K562 (cell line): ENCODE measurements around the gene FBXL13. TPM values are rescaled to one million over a fixed set of nuclear protein-coding genes. Genes with fewer than 3 reads are reported as not detected.
A peak's percentile ranks its signal among the peaks of the same experiment; 100 is the strongest.

Experiments
- ATAC-seq: fragments of 200-7000 bp; cut with Tn5 transposase; 3 replicates; pipeline ENCODE4 v1.9.1; 2020; ENCODE audit warnings: moderate library complexity
- BruUV-seq: library from RNA; stranded (reverse); fragments of 400-500 nt; replicated peaks from 2 replicates; lab custom pipeline; 2021; lab: Mats Ljungman, UMichigan
- CTCF ChIA-PET: fragments of 300-600 bp; formaldehyde crosslinking; extraction: SDS; loops from one replicate; lab custom pipeline; 2021; ENCODE audit warnings: low intra/inter-chr PET ratio; lab: Yijun Ruan, JAX
- POLR2A ChIA-PET: fragments of 300-600, 350-650 bp; sonication (Branson Sonifier 250); formaldehyde crosslinking; extraction: SDS; loops from one replicate; lab custom pipeline; 2021; ENCODE audit warnings: antibody characterized with exemption, inconsistent platforms; lab: Yijun Ruan, JAX
- DNase-seq, 4 experiments: peaks; one replicate each; pipeline versions ENCODE4 v3.0.0 to v3.0.0-alpha.2; 2011 to 2018; ENCODE audit warnings: low spot score in 3 of 4, mixed read lengths in 3 of 4; ENCODE audit errors: extremely low read depth in 1 of 4
- FAIRE-seq: peaks from 2 replicates; lab custom pipeline; 2011; peaks lifted over from hg19 to GRCh38; lab: Jason Lieb, UNC
- H2AFZ ChIP-seq: 2 replicates; pipeline ENCODE4 v1.6.0; 2011; ENCODE audit warnings: low read depth, low read length, control low read depth, inconsistent platforms
- H3K27ac ChIP-seq: fragments of 200-600 bp; 3 replicates; pipeline ENCODE4 v1.8.0; 2011; ENCODE audit warnings: low read depth, mild to moderate bottlenecking, control low read depth, inconsistent platforms, low read length, moderate library complexity, mixed read lengths; ENCODE audit errors: extremely low read depth
- H3K27me3 ChIP-seq, 2 experiments: fragments of 300-600 bp in 1 of 2; 2 replicates in 1 of 2; 3 replicates in 1 of 2; pipeline versions ENCODE4 v1.6.0 to v1.8.0; 2011; ENCODE audit warnings: inconsistent platforms in 2 of 2, low read length in 2 of 2, mild to moderate bottlenecking in 1 of 2, mixed read lengths in 1 of 2, moderate library complexity in 1 of 2; ENCODE audit not compliant: control insufficient read depth in 2 of 2, insufficient read depth in 2 of 2
- H3K36me3 ChIP-seq: fragments of 300-600 bp; 3 replicates; pipeline ENCODE4 v1.8.0; 2011; ENCODE audit warnings: mild to moderate bottlenecking, low read length, inconsistent platforms; ENCODE audit not compliant: control insufficient read depth, insufficient read depth
- H3K4me1 ChIP-seq, 2 experiments: fragments of 200-600 bp in 1 of 2; replicated peaks in 1 of 2; 2 replicates in 1 of 2; 3 replicates in 1 of 2; pipeline versions ENCODE4 v1.5.1 to v1.8.0; 2011; ENCODE audit warnings: inconsistent platforms in 2 of 2, low read length in 2 of 2, mild to moderate bottlenecking in 1 of 2, mixed read lengths in 1 of 2, moderate library complexity in 1 of 2; ENCODE audit not compliant: control insufficient read depth in 2 of 2, insufficient read depth in 2 of 2
- H3K4me2 ChIP-seq: 2 replicates; pipeline ENCODE4 v1.6.1; 2011; ENCODE audit warnings: low read length, control low read depth, inconsistent platforms, mixed read lengths; ENCODE audit not compliant: insufficient read depth
- H3K4me3 ChIP-seq: fragments of 200-600 bp; sonication (generic), shearing (Covaris generic); 2 replicates; pipeline ENCODE4 v1.5.1; 2016; ENCODE audit warnings: control low read depth, inconsistent platforms
- H3K79me2 ChIP-seq: fragments of 200-600 bp; 3 replicates; pipeline ENCODE4 v1.8.0; 2011; ENCODE audit warnings: low read length, inconsistent platforms; ENCODE audit not compliant: control insufficient read depth, insufficient read depth
- H3K9ac ChIP-seq, 2 experiments: 2 replicates each; pipeline versions ENCODE4 v1.6.0 to v1.6.1; 2011; ENCODE audit warnings: low read depth in 2 of 2, low read length in 2 of 2, control low read depth in 1 of 2, inconsistent platforms in 1 of 2, mild to moderate bottlenecking in 1 of 2, mixed read lengths in 1 of 2; ENCODE audit not compliant: insufficient read depth in 1 of 2
- H3K9me1 ChIP-seq: one replicate; pipeline ENCODE4 v1.6.0; 2011; ENCODE audit warnings: inconsistent platforms, mild to moderate bottlenecking, low read length, moderate library complexity; ENCODE audit not compliant: control insufficient read depth, insufficient read depth
- H3K9me3 ChIP-seq: replicated peaks from 2 replicates; pipeline ENCODE4 v1.5.1; 2011; ENCODE audit warnings: low read depth, low read length, inconsistent platforms; ENCODE audit not compliant: control insufficient read depth, insufficient read depth
- H4K20me1 ChIP-seq: replicated peaks from 2 replicates; pipeline ENCODE4 v1.6.1; 2011; ENCODE audit warnings: low read length, inconsistent platforms, mixed read lengths; ENCODE audit not compliant: control insufficient read depth, insufficient read depth
- CREB1 ChIP-seq, 2 experiments: sonication (generic) in 1 of 2; formaldehyde crosslinking in 1 of 2; IDR thresholded peaks; 2 replicates each; pipeline versions ENCODE4 v1.6.1 to v1.8.0; 2012 to 2022; ENCODE audit warnings: inconsistent platforms in 1 of 2, mild to moderate bottlenecking in 1 of 2, missing genetic modification reagents in 1 of 2, moderate library complexity in 1 of 2
- CTBP1 ChIP-seq: fragments of 450-650 bp; IDR thresholded peaks from 2 replicates; pipeline ENCODE4 v1.6.1; 2016; ENCODE audit warnings: borderline replicate concordance
- NBN ChIP-seq: fragments of 450-650 bp; IDR thresholded peaks from 2 replicates; pipeline ENCODE4 v1.6.1; 2016; ENCODE audit warnings: low read depth, mild to moderate bottlenecking
- PHF8 ChIP-seq: fragments of 200-600 bp; sonication (generic); IDR thresholded peaks from 2 replicates; pipeline ENCODE4 v1.6.1; 2012; ENCODE audit warnings: mixed run types, mild to moderate bottlenecking, inconsistent platforms, low read length, moderate library complexity, borderline replicate concordance
- SMAD3 ChIP-seq: fragments of 450-650 bp; formaldehyde crosslinking; conservative IDR thresholded peaks from 2 replicates; pipeline ENCODE4 v1.4.0; 2020; ENCODE audit warnings: mild to moderate bottlenecking
- SMARCC2 ChIP-seq: fragments of 450-650 bp; IDR thresholded peaks from 2 replicates; pipeline ENCODE4 v1.6.1; 2017; ENCODE audit warnings: antibody characterized with exemption, moderate library complexity, mild to moderate bottlenecking, low read depth
- SPI1 ChIP-seq: IDR thresholded peaks from 2 replicates; pipeline ENCODE4 v1.6.1; 2011; ENCODE audit warnings: low read depth, low read length, control low read depth, borderline replicate concordance
- ZNF3 ChIP-seq: fragments of 250-450 bp; sonication (Bioruptor Pico); IDR thresholded peaks from 2 replicates; pipeline ENCODE4 v1.5.0; 2021; ENCODE audit warnings: mild to moderate bottlenecking, moderate library complexity
- WGBS: fragments of 100-300 bp; shearing (Covaris generic); methylation state at CpG from one replicate; pipeline ENCODE4 v1.1.6; 2016; ENCODE audit warnings: low coverage, mixed read lengths; ENCODE audit not compliant: insufficient coverage; ENCODE audit errors: missing lambda C conversion rate; 5-methylcytosine and 5-hydroxymethylcytosine counted together
- in situ Hi-C: fragments of 300-500 bp; cut with MboI; formaldehyde crosslinking; loops from 4 replicates; pipeline ENCODE4 v1.15.0; 2018; ENCODE audit warnings: inconsistent platforms, mixed read lengths
- intact Hi-C: fragments of 100-400 bp; cut with micrococcal nuclease; formaldehyde crosslinking; loops from 2 replicates; pipeline ENCODE4 v1.14.2; 2022
- polyA plus RNA-seq, 8 experiments: library from polyadenylated mRNA; depleted of rRNA in 4 of 8; stranded (reverse) in 5 of 8; unstranded in 3 of 8; fragments of >200 nt; fragmentation: Nextera tagmentation in 2 of 8; fragmentation: Illumina TruSeq in 1 of 8; extraction: Ambion mirVana in 2 of 8; extraction: Trizol in 1 of 8; gene quantifications; 2 replicates each; pipeline versions ENCODE4 v1.2.1 to v1.2.3, GENCODE V29; 2011 to 2014; ENCODE audit warnings: inconsistent platforms in 1 of 8, missing spikeins in 1 of 8
- total RNA-seq, 7 experiments: library from RNA; depleted of rRNA in 6 of 7; stranded (reverse); fragments of >200 nt in 6 of 7; fragmentation: Illumina TruSeq in 2 of 7; extraction: Trizol in 2 of 7; gene quantifications; 2 replicates each; pipeline versions ENCODE4 v1.2.1 to v1.2.3, GENCODE V29; 2011 to 2021; ENCODE audit warnings: low replicate concordance in 1 of 7
- TF ChIP-seq, protein P1 (sequence below): fragments of 450-650 bp; IDR thresholded peaks from 2 replicates; pipeline ENCODE4 v1.6.1; 2018; ENCODE audit not compliant: partially characterized antibody
- TF ChIP-seq, protein P2 (sequence below): sonication (generic); formaldehyde crosslinking; IDR thresholded peaks from 2 replicates; pipeline ENCODE4 v1.8.0; 2022; ENCODE audit warnings: mild to moderate bottlenecking, low read depth, missing genetic modification reagents
- TF ChIP-seq, protein P3 (sequence below): fragments of 150-350 bp; IDR thresholded peaks from 2 replicates; pipeline ENCODE4 v1.6.1; 2014; ENCODE audit warnings: low read depth, mild to moderate bottlenecking, low read length, borderline replicate concordance

Gene FBXL13
- total and polyA plus RNA-seq, 9 of the 15 experiments (the other 6 are each of a cell fraction or from before 2014, with no cell fraction given): 16.3 to 55.0 (median 25.4) TPM

DNA sequence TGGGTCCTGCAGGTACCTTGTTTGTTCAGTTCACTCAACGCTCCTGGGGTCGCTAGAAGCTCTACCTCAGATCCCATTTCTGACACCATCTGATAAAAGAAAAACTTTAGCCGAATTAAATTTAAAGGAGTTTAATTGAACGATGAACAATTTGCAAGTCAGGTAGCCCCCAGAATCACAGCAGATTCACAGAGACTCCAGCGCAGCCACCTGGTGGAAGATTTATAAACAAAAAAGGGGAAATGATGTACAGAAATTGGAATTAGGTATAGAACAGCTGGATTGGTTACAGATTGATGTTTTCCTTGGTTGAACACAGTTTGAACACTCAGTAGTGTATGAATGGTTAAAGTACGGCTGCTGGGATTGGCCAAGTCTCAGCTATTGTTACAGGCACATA, 23.1 kb downstream of the FBXL13 start:
- H3K9ac ChIP-seq: no peak overlapping the region
- ATAC-seq: peak; percentile 63
- peak in 1 of 4 experiments; percentile 27 for DNase-seq
- no peaks in the 10 kb centered on the region for H3K9me3 ChIP-seq
- H3K27ac ChIP-seq: no peak overlapping the region
- no peaks in the 10 kb centered on the region for H4K20me1 ChIP-seq
- H3K79me2 ChIP-seq: no peaks in the 10 kb centered on the region
- ChIA-PET CTCF (interaction anchor here (1.5 kb wide), 1 partner anchor 11 kb away, joined by 3 read pairs; no protein-coding TSS in a partner anchor), POLR2A (interaction anchor here (0.6 to 1.7 kb wide), 4 partner anchors 10 to 71 kb away, joined by 3 to 4 read pairs (median 3); no protein-coding TSS in a partner anchor)
- no peaks in the 10 kb centered on the region for H3K9me1 ChIP-seq
- intact Hi-C loops: loop anchor here (5.0 kb wide), 1 partner anchor 69 kb away; no protein-coding TSS in a partner anchor
- in situ Hi-C loops: loop anchor here (25.0 kb wide), 1 partner anchor 564 kb away; the partner anchor contains the start of gene POLR2J
- WGBS: 27% methylated on average over 6 of the region's 6 CpGs
- no peak for FAIRE-seq
- no peak overlapping the region for H3K4me3 ChIP-seq
- H2AFZ ChIP-seq: peak overlapping the region; percentile 1; the same call in 1 of the 2 replicates
- no peaks in the 10 kb centered on the region for H3K4me1 ChIP-seq
- H3K27me3 ChIP-seq: no peaks in the 10 kb centered on the region
- no TSS peak for BruUV-seq
- H3K4me2 ChIP-seq: no peak overlapping the region
- H3K36me3 ChIP-seq: no peaks in the 10 kb centered on the region
- TF ChIP-seq NBN (no peak), SMARCC2 (no peak), CTBP1 (no peak), SMAD3 (CRISPR knock-in tag) (no peak), PHF8 (no peak), ZNF3 (CRISPR knock-in tag) (no peak), SPI1 (peak; percentile 53), CREB1 (IDR thresholded peaks at IDR 0.05) (no peak), CREB1 (CRISPR knock-in tag; IDR thresholded peaks at IDR 0.05) (no peak)
- TF ChIP-seq, protein P1, sequence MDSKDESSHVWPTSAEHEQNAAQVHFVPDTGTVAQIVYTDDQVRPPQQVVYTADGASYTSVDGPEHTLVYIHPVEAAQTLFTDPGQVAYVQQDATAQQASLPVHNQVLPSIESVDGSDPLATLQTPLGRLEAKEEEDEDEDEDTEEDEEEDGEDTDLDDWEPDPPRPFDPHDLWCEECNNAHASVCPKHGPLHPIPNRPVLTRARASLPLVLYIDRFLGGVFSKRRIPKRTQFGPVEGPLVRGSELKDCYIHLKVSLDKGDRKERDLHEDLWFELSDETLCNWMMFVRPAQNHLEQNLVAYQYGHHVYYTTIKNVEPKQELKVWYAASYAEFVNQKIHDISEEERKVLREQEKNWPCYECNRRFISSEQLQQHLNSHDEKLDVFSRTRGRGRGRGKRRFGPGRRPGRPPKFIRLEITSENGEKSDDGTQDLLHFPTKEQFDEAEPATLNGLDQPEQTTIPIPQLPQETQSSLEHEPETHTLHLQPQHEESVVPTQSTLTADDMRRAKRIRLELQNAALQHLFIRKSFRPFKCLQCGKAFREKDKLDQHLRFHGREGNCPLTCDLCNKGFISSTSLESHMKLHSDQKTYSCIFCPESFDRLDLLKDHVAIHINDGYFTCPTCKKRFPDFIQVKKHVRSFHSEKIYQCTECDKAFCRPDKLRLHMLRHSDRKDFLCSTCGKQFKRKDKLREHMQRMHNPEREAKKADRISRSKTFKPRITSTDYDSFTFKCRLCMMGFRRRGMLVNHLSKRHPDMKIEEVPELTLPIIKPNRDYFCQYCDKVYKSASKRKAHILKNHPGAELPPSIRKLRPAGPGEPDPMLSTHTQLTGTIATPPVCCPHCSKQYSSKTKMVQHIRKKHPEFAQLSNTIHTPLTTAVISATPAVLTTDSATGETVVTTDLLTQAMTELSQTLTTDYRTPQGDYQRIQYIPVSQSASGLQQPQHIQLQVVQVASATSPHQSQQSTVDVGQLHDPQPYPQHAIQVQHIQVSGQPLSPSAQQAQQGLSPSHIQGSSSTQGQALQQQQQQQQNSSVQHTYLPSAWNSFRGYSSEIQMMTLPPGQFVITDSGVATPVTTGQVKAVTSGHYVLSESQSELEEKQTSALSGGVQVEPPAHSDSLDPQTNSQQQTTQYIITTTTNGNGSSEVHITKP: no peak
- TF ChIP-seq, protein P2, sequence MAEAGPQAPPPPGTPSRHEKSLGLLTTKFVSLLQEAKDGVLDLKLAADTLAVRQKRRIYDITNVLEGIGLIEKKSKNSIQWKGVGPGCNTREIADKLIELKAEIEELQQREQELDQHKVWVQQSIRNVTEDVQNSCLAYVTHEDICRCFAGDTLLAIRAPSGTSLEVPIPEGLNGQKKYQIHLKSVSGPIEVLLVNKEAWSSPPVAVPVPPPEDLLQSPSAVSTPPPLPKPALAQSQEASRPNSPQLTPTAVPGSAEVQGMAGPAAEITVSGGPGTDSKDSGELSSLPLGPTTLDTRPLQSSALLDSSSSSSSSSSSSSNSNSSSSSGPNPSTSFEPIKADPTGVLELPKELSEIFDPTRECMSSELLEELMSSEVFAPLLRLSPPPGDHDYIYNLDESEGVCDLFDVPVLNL: no peak
- TF ChIP-seq, protein P3, sequence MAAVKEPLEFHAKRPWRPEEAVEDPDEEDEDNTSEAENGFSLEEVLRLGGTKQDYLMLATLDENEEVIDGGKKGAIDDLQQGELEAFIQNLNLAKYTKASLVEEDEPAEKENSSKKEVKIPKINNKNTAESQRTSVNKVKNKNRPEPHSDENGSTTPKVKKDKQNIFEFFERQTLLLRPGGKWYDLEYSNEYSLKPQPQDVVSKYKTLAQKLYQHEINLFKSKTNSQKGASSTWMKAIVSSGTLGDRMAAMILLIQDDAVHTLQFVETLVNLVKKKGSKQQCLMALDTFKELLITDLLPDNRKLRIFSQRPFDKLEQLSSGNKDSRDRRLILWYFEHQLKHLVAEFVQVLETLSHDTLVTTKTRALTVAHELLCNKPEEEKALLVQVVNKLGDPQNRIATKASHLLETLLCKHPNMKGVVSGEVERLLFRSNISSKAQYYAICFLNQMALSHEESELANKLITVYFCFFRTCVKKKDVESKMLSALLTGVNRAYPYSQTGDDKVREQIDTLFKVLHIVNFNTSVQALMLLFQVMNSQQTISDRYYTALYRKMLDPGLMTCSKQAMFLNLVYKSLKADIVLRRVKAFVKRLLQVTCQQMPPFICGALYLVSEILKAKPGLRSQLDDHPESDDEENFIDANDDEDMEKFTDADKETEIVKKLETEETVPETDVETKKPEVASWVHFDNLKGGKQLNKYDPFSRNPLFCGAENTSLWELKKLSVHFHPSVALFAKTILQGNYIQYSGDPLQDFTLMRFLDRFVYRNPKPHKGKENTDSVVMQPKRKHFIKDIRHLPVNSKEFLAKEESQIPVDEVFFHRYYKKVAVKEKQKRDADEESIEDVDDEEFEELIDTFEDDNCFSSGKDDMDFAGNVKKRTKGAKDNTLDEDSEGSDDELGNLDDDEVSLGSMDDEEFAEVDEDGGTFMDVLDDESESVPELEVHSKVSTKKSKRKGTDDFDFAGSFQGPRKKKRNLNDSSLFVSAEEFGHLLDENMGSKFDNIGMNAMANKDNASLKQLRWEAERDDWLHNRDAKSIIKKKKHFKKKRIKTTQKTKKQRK: no peak
